ENCODE results near the gene SEMA3B. TPM values are rescaled to one million over a fixed set of nuclear protein-coding genes. Genes with fewer than 3 reads are reported as not detected.
"Not testable (repeated sequence)": the region's sequence is repeated elsewhere in the genome, so short reads cannot be mapped to it uniquely, and the experiment has no call there.

The SEMA3B gene
- polyA plus RNA-seq, 1 donor = 43.9 TPM

DNA sequence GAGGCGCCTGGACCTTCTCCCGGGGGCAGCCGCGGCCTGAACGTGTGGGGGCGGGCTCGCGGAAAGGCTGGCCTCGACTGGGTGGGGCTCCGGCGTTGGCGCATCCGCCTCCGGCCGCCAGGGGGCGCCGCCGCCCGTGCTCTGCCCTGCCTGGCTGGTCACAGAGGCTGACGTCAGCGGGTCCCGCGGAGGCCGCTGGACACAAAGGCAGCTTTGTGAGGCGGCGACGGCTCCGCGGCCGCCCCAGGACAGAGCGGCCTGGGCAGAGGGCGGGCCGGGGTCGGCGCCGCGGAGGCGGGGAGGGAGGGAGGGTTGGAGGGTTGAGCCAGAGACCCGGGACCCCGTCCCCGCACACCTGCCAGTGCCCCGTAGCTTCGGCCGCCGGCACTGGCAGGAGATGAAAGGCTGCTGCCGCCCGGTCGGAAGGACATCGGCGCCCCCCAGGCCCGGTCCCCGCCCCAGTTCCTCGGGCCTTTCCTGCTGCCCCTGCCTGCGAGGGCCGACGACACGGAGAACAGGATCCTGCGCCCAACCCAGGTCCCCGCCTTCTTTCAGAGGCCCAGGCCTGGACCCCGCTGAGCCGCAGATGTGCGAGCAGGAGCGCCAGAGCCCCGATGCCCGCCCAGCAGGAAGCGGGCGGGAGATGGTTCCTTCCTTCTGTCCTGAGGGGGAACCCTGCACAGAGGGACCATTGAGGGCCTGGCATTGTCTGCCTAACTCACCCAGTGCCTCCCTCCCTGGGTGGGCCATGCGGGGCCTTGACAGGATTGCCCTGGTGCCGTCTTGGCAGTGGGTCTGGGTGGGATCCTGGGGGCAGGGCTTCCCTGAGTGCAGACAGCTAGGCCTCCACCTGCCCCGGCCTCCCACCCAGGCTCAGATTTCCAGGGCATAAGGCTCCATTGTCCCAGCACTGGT, 8.7 kb upstream of the SEMA3B start:
- peak; percentile 96 for DNase-seq

DNA sequence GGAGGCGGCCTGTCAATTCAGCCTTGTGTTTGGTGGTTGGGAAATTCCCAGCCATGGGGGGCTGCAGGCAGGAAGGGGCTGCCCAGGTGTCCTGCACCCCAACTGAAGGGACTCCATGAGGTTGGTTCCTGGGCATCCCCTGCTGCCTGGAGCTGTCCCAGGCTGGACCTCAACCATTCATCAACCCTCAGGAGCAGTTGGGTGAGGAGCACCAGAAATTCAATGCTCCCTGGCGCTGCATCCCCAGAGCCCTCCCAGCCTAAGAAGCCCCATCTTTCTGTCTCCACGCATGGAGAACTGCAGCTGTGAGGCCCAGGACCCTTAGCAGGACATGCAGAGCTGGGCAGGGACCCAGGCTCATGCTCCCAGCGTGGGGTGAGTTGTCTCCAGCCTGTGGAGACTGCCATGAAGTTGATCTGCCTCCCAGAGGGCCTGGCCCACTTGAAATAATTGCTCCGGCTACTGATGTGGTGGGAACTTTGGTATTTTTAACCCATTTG, 8.0 kb upstream of the SEMA3B start:
- DNase-seq = no peak

DNA sequence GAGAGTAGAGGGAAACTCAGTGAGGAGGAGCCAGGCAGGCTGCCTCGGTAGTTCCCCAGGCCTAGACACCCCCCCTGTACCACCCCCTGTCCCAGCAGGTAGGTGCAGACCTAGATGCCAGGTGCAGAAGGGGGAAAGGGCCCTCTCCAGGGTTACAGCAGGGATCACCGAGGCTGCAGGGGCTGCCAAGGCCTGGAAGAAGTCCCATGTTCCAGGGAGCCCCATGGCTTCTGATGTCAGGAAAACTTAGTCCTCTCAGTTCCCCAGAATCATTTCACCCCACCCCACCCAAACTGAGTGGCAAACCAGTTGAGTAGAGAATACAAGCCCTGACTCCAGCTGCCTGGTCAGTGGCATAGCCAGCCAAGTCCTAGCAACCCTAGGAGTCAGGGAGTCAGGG, 7.4 kb upstream of the SEMA3B start:
- no peak for DNase-seq

DNA sequence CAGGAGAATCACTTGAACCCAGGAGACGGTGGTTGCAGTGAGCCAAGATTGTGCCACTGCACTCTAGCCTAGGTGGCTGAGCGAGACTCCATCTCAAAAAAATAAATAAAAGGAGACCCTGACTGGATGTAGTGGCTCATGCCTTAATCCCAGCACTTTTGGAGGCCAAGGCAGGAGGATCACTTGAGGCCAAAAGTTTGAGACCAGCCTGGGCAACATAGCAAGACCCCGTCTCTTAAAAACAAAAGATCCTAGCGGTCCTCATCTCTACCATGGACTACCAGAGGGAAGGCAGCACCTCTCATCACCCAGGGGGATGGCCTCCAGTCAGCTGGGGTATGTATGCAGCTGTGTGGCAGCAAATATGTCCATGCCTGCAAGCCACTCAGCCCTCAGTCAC, 6.7 kb upstream of the SEMA3B start:
- not testable (repeated sequence) for DNase-seq

DNA sequence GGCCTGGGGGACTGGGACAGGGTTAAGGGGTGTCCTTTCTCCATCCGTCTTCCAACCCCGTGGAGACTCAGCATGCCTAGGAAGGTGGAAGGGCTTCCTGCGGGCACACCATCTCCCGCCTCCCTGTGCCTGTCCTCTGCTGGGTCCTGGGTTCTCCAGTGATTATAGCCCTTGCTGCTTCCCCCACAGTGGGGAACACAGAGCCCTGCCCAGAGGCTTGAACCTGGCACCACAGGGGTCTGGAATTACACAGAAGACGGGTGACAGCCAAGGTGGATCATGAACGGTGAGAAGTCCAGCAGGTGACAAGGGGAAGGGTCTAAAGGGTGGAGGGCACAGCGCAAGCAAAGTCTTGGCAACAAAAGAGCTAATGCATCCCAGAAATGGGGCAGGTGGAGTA, 6.2 kb upstream of the SEMA3B start:
- DNase-seq = no peak

DNA sequence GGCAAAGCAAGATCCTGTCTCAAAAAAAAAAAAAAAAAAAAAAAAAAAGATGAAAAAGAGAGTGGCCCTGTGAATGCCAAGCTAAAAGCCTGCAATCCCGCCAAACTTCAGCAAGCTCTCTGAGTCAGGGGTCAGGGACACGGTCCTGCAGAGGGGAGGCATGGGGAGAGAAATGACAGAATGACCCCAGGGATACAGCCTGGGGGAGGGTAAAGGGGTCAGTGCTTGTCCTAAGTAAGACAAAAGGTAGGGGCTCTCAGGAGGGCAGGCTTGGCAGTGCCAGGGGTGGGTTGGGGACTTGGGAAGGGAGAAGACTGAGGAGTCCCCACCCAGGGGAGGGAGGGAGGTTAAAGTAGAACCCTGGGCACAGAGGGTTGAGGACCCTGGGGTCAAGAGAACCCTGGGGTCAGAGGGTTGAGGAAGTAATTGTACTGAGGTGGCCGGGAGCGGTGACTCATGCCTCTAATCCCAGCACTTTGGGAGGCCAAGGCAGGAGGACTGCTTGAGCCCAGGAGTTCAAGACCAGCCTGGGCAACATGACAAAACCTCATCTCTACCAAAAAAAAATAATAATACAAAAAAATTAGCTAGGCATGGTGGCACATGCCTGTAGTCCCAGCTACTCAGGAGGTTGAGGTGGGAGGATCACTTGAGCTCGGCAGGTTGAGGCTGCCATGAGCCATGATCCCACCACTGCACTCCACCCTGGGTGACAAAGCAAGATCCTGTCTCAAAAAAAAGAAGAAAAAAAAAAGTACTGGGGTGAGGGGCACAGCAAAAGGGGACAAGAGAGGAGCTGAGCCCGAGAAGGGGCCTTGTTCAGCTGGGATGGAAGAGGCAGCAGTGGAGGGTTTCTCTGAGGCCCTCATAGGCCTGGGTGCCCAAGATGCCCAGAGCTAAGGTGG, 5.2 kb upstream of the SEMA3B start:
- DNase-seq = no peak

DNA sequence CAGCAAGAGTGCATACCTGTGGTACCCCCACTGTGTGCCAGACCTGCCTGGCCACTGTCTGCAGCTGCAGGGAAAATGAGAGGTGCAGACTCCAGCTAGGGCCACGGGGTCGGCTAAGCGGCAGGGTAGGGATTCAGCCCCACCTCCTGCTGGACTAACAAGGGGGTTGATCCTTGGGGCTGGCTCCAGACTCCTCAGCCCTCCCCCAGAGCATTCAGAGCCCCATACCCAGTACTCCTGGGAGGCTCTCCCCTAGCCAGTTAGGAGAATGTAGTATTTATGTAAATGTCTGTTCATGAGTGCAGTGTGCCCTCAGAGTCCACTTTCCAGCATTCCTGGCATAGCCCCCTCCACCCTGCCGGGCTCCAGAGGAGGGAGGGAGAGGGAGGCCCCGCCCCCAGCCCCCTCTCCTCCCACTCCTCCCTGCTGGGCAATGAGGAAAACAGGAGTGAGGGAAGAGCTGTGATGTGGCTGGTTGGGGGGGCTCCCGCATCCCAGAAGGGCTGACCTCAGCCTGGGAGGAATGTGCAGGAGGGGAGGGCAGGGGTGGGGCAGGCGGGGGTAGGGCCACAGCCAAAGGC, 4.5 kb upstream of the SEMA3B start:
- DNase-seq = peak; percentile 91

DNA sequence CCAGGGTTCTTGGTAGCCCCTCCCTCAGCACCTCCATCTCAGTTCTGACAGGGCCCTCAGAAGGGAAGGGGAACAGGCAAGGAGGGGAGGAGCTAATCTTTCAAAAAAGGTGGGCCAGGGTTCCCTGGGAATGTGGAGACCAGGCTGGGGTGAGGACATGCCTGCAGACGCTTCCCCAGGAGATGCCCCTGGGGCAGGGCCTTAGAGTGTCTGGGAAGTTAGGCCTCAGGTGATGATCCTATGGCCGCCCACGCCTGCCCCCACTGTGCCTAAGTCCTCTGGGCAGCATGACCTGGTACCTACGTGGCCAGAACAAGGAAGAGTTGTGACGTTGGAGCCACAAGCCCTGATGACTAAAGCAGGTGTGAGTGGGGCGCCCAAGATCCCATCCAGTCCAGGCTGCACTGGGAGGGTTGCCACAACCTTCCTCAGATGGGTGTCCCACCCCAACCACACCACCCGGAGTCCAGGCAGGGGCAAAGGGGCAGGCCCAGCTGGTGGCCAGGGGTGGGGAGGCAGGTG, 3.9 kb upstream of the SEMA3B start:
- no peak for DNase-seq

DNA sequence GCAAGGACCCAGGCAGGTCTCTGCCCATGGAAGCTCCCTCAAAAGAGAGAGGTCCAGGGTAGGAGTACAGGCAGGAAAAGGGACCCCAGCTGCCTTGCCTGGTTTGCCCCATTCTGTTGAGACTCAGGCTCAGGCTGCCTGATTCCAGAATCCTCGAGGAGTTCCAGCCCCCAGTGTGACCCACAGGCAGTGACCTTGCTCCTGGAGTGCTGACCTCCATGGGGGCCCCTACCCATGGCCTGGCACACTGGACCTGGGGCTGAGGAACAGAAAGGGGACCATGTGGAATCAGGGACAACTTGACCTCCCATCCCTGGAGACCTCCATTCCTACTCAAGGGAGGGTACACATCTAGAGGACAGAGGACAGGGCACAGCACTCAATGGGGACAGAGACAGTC, 3.4 kb upstream of the SEMA3B start:
- no peak for DNase-seq

DNA sequence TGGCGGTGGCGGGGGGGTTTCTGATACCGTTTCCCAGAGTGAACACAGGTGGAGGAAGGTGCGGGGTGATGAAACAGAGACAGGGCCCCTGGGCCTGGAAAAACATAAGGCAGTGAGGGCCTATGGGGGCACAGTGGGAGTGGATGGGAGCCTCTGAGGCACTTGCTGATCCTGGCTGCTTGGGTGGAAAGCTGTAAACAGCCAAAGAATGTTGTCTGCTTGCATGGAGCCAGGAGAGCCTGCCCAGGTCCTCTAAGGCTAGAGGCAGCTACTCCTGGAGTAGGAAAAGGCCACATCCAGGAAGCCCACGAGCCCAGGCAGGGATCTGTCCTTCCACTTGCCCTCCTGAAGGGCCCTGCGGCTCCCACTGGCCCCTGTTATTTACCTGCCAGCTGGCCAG, 2.9 kb upstream of the SEMA3B start:
- DNase-seq = no peak

DNA sequence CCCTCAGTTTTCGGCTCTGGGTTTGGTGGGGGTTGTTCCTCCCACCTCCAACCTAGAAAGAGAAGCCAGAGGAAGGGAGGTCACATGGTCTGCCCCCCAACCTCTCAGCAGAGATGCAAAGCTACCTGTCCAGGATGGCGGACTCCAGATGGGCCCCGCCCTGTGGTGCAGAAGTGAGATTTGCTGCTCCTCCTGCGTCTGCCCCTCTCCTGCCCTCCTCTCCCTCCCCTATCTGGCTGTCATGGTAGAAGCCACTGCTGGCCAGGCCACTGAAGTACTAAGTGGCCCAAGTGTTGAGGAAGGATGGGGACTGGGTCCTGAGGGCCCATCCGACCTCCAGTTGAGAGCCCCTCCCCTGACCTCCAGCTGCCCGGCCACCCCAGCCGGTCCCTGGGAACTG, 2.1 kb upstream of the SEMA3B start:
- no peak for DNase-seq

DNA sequence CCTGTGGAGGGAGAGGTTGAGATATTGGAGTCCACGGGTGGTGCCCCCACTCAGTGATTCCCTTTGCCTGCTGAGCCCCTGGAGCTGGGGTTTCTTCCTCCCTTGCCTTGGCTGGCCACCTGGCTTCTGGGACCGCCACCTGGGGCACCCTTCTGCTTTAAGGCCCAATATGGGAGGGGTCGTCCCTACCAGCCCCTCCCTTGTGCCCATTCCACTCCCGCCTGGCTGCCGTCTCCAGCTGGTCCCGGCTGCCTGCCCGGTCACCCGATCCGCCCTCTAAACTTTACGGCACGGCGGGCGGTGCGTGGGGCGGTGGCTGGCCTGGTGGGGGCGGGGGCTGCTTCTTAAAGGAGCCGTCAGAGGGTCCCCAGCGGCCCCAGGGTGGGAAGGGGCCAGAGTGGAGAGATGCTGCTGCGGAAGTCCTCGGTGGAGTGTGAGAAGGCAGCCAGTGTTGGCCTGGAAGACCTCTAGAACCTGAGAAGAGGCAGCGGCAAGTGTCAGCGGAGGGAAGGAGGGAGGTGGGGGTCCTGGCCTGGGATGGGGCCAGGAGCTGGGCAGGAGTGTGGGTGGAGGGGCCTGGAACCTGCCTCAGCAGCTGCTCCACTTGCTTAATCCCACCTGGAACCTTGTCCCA, 1.6 kb upstream of the SEMA3B start:
- peak; percentile 71 for DNase-seq

DNA sequence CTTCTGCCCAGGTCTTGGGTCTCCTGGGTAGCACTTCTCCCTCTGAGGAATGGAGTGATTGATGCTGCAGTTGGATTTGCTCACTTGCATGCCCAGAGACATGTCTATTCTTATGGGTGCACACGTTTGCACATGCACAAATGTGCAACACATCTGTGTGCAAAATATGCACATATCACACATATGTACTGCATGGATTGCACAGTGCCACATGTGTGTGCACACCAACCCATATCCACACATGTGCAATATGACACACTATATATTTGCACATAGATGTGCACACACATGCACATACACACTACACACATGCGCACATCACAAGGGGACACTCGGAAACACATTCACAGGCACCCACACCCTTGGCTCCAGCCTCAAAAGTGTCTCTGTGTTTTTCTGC, 671 bp upstream of the SEMA3B start:
- DNase-seq = no peak

DNA sequence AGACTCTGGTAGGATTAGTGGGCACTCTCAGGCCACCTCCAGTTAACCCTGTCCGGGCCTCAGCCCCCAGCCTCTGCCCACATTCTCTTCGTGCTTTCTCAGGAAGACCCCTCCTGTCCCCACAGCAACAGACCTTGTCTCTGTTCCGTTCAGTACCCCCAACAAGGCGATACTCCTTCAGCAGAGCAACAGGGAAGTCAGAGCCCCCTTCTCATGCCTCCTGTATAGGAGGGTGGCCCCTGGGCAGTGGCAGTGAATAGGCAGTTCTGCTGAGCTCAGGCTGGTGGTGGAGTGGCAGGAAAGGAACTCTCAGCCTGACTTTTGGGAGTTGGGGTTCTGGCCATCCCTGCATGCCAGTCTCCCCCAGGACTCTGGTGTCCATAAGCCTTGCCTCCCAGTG, 513 bp downstream of the SEMA3B start:
- no peak for DNase-seq

DNA sequence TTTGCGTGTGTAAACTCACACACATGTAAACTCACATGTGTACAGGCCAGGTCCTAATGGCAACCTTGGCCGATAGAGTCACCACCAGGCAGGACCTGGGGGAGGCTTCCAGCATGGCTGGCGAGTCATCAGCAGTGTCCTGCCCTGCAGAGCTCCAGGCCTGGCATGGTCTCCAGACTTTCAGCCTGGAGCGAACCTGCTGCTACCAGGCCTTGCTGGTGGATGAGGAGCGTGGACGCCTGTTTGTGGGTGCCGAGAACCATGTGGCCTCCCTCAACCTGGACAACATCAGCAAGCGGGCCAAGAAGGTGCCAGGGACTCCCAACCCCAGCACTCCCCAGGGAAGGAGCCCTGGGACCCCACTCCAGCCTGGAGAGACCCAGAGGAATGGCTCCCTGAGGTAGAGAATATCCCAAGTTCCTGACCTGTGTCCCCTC, 1.0 kb downstream of the SEMA3B start:
- DNase-seq = no peak

DNA sequence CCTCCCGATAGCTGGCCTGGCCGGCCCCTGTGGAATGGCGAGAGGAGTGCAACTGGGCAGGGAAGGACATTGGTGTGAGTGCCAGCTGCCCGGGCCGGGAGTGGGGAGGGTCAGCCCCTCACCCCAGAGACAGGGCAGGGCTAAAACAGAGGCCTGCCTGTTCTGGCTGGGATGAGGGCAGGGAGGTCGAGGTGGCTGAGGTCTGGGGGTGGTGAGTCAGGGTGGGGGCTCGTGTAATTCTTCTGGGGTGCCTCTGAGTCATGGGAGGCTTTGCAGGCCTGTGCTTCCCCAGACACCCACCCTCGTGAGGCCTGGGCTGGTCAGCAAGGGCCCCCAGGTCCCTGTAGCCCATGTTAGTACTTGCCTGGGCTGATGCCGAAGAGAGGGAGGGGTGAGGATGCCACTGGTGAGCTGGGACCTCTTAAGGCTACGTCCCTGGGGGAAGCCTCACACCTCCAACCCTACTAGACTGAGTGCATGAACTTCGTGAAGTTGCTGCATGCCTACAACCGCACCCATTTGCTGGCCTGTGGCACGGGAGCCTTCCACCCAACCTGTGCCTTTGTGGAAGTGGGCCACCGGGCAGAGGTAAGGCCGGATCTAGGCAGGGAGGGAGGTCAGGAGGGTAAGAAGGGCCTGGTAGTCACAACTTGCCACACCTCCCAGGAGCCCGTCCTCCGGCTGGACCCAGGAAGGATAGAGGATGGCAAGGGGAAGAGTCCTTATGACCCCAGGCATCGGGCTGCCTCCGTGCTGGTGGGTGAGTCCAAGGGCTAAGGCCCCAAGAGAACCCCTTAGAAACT, 1.7 kb downstream of the SEMA3B start:
- no peak for DNase-seq

DNA sequence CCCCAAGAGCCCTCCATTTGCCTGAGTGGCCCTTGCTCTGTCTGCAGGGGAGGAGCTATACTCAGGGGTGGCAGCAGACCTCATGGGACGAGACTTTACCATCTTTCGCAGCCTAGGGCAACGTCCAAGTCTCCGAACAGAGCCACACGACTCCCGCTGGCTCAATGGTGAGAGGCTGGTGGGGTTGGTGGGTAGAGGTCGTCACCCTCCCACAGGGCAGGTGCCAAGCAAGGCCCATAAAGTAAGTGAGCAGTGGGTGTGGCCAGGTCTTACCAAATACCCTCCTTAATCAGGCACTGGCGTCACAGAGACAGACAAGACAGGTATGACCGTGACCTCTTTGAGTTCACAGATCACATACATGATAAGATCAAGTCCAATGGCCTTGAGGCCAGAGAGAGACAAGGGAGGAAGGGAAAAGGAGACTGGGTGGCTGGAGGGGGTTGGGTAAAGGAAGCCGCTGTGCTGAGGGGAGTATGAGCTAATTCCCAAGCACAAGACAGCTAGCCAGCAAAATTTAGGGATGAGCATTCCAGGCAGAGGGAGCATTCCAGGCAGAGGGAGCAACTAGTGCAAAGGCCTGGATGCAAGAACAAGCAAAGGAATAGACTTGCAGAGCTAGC, 2.5 kb downstream of the SEMA3B start:
- no peak for DNase-seq

DNA sequence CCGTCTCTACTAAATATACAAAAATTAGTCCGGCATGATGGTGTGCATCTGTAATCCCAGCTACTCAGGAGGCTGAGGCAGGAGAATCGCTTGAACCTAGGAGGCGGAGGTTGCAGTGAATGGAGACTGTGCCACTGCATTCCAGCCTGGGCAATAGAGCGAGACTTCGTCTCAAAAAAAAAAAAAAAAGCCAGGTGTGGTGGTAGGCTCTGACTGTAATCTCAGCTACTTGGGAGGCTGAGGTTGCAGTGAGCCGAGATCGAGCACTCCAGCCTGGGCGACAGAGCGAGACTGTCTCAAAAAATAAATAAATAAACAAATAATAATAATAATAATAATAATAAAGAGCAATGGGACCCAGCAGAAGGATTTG, 3.6 kb downstream of the SEMA3B start:
- DNase-seq = not testable (repeated sequence)

DNA sequence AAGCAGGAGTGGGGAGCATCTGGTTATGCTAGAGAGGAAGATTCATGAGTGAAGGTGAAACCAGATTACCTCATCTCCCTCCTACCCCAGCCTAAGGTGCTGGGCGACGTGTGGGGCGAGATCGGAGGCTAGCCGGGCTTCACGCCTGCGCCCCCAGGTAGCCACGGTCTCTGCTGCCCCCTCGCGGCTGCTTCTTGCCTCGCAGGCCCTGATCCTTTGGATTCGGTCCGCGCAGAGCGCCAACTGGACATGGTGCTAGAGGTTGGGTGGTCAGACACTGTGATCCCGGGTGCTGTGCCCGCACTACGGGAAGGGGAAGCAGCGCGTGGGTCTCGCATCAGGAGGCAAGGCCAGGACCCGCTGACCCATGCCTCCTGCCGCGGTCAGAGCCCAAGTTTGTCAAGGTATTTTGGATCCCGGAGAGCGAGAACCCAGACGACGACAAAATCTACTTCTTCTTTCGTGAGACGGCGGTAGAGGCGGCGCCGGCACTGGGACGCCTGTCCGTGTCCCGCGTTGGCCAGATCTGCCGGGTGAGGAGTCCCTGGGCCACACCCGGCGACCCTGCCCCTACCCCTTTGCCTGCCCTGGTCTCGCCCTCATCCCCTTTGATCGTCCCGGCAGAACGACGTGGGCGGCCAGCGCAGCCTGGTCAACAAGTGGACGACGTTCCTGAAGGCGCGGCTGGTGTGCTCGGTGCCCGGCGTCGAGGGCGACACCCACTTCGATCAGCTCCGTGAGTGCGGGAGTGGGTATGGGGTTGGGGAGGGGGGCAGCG, 4.2 kb downstream of the SEMA3B start:
- peak; percentile 86 for DNase-seq

DNA sequence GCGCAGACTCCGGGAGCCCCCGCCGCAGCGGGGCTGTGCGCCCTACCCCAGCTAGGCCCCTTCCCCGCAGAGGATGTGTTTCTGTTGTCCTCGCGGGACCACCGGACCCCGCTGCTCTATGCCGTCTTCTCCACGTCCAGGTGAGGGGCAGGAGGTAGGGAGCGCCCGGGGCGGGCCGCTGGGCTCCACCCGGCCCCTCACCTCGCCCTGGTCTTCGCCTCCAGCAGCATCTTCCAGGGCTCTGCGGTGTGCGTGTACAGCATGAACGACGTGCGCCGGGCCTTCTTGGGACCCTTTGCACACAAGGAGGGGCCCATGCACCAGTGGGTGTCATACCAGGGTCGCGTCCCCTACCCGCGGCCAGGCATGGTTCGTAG, 4.7 kb downstream of the SEMA3B start:
- no peak for DNase-seq

Measured in hindlimb muscle (tissue), 1 donor.